SU-DHL-6 (cell line): Measurements from ENCODE around the gene GSDME.

Source experiments
- H2AFZ ChIP-seq: fragments of 200-600 bp; sonication (generic); 2 replicates; pipeline ENCODE4 v1.6.1; 2014; ENCODE audit warnings: low read depth, mild to moderate bottlenecking, moderate library complexity, mixed read lengths, antibody characterized with exemption, low read length; ENCODE audit not compliant: severe bottlenecking
- H3F3A ChIP-seq: fragments of 200-600 bp; shearing (Covaris generic); 2 replicates; pipeline ENCODE4 v1.6.0; 2016; ENCODE audit warnings: antibody characterized with exemption, mild to moderate bottlenecking; ENCODE audit not compliant: insufficient read depth
- H3K27ac ChIP-seq: fragments of 200-600 bp; sonication (generic); 2 replicates; pipeline ENCODE4 v1.5.1; 2016; ENCODE audit warnings: low read depth, mild to moderate bottlenecking, low read length, moderate library complexity, mixed read lengths
- H3K27me3 ChIP-seq: fragments of 200-600 bp; sonication (generic), shearing (Covaris generic); 2 replicates; pipeline ENCODE4 v1.6.0; 2014; ENCODE audit warnings: mild to moderate bottlenecking, low read length
- H3K36me3 ChIP-seq: fragments of 200-600 bp; sonication (generic); 2 replicates; pipeline ENCODE4 v1.6.1; 2014; ENCODE audit warnings: mild to moderate bottlenecking, low read length, mixed read lengths
- H3K4me2 ChIP-seq: fragments of 300-600, 200-600 bp; shearing (Covaris generic), sonication (generic); 2 replicates; pipeline ENCODE4 v1.6.0; 2014; ENCODE audit warnings: low read length, low read depth, mild to moderate bottlenecking; ENCODE audit not compliant: poor library complexity, severe bottlenecking
- H3K4me3 ChIP-seq: fragments of 200-600 bp; sonication (generic); 2 replicates; pipeline ENCODE4 v1.5.1; 2014; ENCODE audit warnings: antibody characterized with exemption, low read length, mild to moderate bottlenecking, mixed read lengths; ENCODE audit not compliant: insufficient read depth, poor library complexity, severe bottlenecking
- H3K79me2 ChIP-seq: fragments of 200-600 bp; sonication (generic); 2 replicates; pipeline ENCODE4 v1.6.1; 2014; ENCODE audit warnings: mild to moderate bottlenecking, low read length, moderate library complexity; ENCODE audit not compliant: insufficient read depth
- H3K9ac ChIP-seq: fragments of 200-600 bp; sonication (generic); 2 replicates; pipeline ENCODE4 v1.7.0; 2014; ENCODE audit warnings: mild to moderate bottlenecking, low read length
- H3K9me2 ChIP-seq: fragments of 200-600 bp; sonication (generic); replicated peaks from 2 replicates; pipeline ENCODE4 v1.6.1; 2014; ENCODE audit warnings: low read length; ENCODE audit not compliant: insufficient read depth
- H3K9me3 ChIP-seq: fragments of 200-600 bp; sonication (generic); 2 replicates; pipeline ENCODE4 v1.6.1; 2014; ENCODE audit warnings: low read length, mixed read lengths; ENCODE audit not compliant: insufficient read depth
- H4K20me1 ChIP-seq: fragments of 200-600 bp; sonication (generic); 2 replicates; pipeline ENCODE4 v1.6.1; 2014; ENCODE audit warnings: low read depth, mild to moderate bottlenecking, antibody characterized with exemption, low read length, moderate library complexity, mixed read lengths
- CTCF ChIP-seq: fragments of 200-600 bp; sonication (generic); IDR thresholded peaks from one replicate; pipeline ENCODE4 v1.5.1; 2017; ENCODE audit warnings: antibody characterized with exemption, mild to moderate bottlenecking, low read length, moderate library complexity; ENCODE audit not compliant: insufficient read depth, poor library complexity, severe bottlenecking
- EZH2phosphoT487 ChIP-seq: fragments of 200-600 bp; sonication (generic), shearing (Covaris generic); conservative IDR thresholded peaks from 2 replicates; pipeline ENCODE4 v1.6.1; 2018; ENCODE audit warnings: mild to moderate bottlenecking, antibody characterized with exemption, low read length, moderate library complexity, mixed read lengths

The GSDME gene

GRCh38 chr7:24697416-24697815 is 59.8 kb downstream of the GSDME start:
- H3K9me2 ChIP-seq: no peaks in the 10 kb centered on the region
- H3K4me2 ChIP-seq: no peak overlapping the region
- H3K27ac ChIP-seq: no peak overlapping the region
- no peaks in the 10 kb centered on the region for H3K79me2 ChIP-seq
- TF ChIP-seq CTCF (no peak), EZH2phosphoT487 (no peak)
- H3K4me3 ChIP-seq: no peak overlapping the region
- no peak overlapping the region for H2AFZ ChIP-seq
- no peaks in the 10 kb centered on the region for H3K27me3 ChIP-seq
- no peak overlapping the region for H3K9ac ChIP-seq
- H3K36me3 ChIP-seq: no peaks in the 10 kb centered on the region; the same call in 1 of the 2 replicates
- H3K9me3 ChIP-seq: no peaks in the 10 kb centered on the region
- H3F3A ChIP-seq: no peaks in the 10 kb centered on the region
- no peaks in the 10 kb centered on the region for H4K20me1 ChIP-seq

DNA sequence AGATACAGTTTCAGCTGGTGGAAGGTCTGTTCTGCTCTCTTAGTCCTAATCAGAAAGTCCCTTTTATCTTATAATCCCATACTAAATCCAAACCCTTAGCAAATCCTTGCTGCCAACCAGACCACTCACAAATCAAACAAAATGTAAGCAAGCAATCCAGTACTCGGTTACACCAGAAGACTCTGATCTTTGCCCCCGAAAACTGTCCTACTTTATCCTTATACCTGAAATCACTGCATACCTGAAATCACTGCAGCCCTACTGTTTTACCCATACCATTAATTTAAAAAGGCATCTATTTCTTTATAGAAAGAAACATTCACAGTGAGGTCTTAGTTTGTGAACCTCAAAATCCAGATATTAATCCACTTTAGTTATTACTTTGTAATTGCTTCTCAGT is 64.7 kb downstream of the GSDME start:
- no peak for TF ChIP-seq CTCF
- TF ChIP-seq EZH2phosphoT487: no peak
- H3K9me2 ChIP-seq: no peaks in the 10 kb centered on the region
- no peaks in the 10 kb centered on the region for H3K27me3 ChIP-seq

DNA sequence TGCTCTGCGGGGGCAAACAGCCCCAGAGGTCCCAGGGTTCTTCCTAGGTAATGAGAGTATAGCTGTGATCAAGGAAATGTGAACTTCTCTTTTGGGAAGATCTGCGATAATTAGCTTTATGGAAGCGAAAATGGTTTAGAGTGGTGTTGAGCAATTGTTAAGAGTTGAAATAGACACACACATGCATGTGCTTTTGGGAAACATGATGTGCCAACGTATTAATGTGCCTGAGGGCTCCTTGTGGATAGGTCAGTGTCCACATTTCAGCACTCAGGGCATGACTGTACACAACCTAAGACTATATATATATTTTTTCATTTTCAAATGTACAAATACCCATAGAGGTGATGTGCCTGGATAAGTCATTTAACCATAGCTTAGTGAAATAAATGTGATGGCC is 67.0 kb downstream of the GSDME start:
- H4K20me1 ChIP-seq: no peaks in the 10 kb centered on the region
- no peaks in the 10 kb centered on the region for H3K9me3 ChIP-seq
- no peak overlapping the region for H2AFZ ChIP-seq
- H3K27ac ChIP-seq: no peak overlapping the region
- H3K4me2 ChIP-seq: no peak overlapping the region
- H3K4me3 ChIP-seq: no peak overlapping the region
- peaks cover 25% of the 10 kb centered on the region for H3K36me3 ChIP-seq
- no peak for TF ChIP-seq CTCF
- TF ChIP-seq EZH2phosphoT487: no peak
- H3K27me3 ChIP-seq: no peaks in the 10 kb centered on the region
- no peak overlapping the region for H3K9ac ChIP-seq
- peaks cover 3% of the 10 kb centered on the region; the same call in 1 of the 2 replicates for H3F3A ChIP-seq
- H3K79me2 ChIP-seq: no peaks in the 10 kb centered on the region
- H3K9me2 ChIP-seq: no peaks in the 10 kb centered on the region

More for the DNA sequence above, 64.7 kb downstream of the GSDME start:
- Histone ChIP-seq H3K36me3 (peaks cover 14% of the 10 kb centered on the region; the same call in 1 of the 2 replicates), H3K9ac (no peak overlapping the region), H3K79me2 (no peaks in the 10 kb centered on the region), H3K27ac (no peak overlapping the region), H3K9me3 (no peaks in the 10 kb centered on the region), H4K20me1 (no peaks in the 10 kb centered on the region), H3K4me2 (no peak overlapping the region), H3F3A (peaks cover 3% of the 10 kb centered on the region; the same call in 1 of the 2 replicates), H3K4me3 (no peak overlapping the region), H2AFZ (no peak overlapping the region)

GRCh38 chr7:24685708-24686107 is 71.6 kb downstream of the GSDME start:
- no peak overlapping the region for H3K4me2 ChIP-seq
- H3K27ac ChIP-seq: no peak overlapping the region
- H3K79me2 ChIP-seq: no peaks in the 10 kb centered on the region
- H3K9me3 ChIP-seq: no peaks in the 10 kb centered on the region
- H3K27me3 ChIP-seq: no peaks in the 10 kb centered on the region
- H4K20me1 ChIP-seq: no peaks in the 10 kb centered on the region
- H3K4me3 ChIP-seq: no peak overlapping the region
- no peak overlapping the region for H2AFZ ChIP-seq
- TF ChIP-seq CTCF: no peak
- no peak for TF ChIP-seq EZH2phosphoT487
- H3K9me2 ChIP-seq: no peaks in the 10 kb centered on the region
- H3K9ac ChIP-seq: no peak overlapping the region
- peaks cover 32% of the 10 kb centered on the region for H3K36me3 ChIP-seq
- no peaks in the 10 kb centered on the region for H3F3A ChIP-seq
